HG02981 (cell line): ENCODE results near the gene CNTN1.
A peak's percentile ranks its signal among the peaks of the same experiment; 100 is the strongest.

Experiments
- ATAC-seq: cut with Tn5 transposase; IDR thresholded peaks from one replicate; pipeline ENCODE4 v1.9.1; 2021; ENCODE audit warnings: mild to moderate bottlenecking, moderate library complexity; ENCODE audit not compliant: unreplicated experiment

Gene CNTN1

GRCh38 chr12:40691913-40692764, at the start of gene CNTN1:
Gene CNTN1, plus strand, starts transcription at chr12:40692439.
- peak; percentile 81 for ATAC-seq

- no peak for ATAC-seq
Measured at GRCh38 chr12:40643506-40643905, 48.7 kb upstream of the CNTN1 start.

DNA sequence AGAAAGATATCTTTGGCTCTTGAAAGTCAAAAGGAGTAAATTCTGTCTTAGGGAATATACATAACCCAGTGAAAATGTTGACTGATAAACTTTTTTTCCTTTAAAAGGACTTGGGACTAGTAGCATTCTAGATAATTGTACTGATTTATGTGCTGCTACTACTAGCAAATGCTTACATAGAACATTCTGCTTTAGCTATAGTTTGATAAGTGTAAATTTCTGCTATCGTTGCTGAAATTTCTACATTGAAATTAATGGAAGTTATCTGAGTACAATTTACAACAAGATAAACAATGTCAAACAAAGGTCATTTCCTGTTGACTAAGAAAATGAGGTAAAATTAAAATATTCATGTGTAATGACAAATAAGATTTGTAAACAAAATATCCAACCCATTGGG, 48.3 kb upstream of the CNTN1 start:
- no peak for ATAC-seq

- ATAC-seq = no peak
Measured at GRCh38 chr12:40644708-40645107, 47.5 kb upstream of the CNTN1 start.

DNA sequence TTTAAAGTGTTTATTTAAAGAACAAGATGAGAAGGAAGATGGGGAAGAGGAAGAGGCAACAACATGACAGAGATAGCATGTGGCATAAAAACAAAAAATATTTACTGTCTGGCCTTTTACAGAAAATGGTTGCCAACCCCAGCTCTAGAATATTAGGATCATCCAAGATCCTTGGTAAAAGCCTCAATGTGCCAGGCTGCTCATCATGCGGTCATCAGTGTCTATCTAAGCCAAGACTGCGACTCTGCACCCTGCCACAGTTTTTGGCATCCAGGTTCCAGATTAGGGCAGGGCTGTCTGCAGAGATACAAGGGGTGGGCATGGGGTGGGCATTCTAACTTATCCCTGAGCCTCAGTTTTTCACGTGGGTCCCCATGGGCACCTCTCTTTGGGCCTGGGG, 46.9 kb upstream of the CNTN1 start:
- ATAC-seq = no peak

DNA sequence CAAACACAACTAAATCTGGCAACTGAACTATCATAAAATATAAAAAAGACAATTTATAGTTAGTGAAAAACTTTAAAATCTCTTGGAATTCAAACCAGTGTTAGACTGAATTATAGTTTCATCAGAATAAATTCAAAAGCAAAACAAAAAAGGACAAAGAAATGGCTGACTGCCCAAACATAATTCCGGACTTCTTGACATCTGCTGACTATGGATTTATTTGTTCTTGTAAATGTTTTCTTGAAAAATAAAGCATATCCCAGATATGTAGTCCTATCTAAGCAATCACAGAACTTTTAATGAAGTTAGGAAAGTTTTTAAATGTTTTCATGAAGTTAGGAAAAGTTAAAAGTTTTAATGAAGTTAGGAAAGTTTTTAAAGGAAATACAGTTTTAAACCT, 45.8 kb upstream of the CNTN1 start:
- no peak for ATAC-seq

- no peak for ATAC-seq
Measured at GRCh38 chr12:40646911-40647310, 45.3 kb upstream of the CNTN1 start.

GRCh38 chr12:40647651-40648050, 44.6 kb upstream of the CNTN1 start:
- ATAC-seq = no peak

- ATAC-seq = no peak
Measured at GRCh38 chr12:40648519-40648918, 43.7 kb upstream of the CNTN1 start.

DNA sequence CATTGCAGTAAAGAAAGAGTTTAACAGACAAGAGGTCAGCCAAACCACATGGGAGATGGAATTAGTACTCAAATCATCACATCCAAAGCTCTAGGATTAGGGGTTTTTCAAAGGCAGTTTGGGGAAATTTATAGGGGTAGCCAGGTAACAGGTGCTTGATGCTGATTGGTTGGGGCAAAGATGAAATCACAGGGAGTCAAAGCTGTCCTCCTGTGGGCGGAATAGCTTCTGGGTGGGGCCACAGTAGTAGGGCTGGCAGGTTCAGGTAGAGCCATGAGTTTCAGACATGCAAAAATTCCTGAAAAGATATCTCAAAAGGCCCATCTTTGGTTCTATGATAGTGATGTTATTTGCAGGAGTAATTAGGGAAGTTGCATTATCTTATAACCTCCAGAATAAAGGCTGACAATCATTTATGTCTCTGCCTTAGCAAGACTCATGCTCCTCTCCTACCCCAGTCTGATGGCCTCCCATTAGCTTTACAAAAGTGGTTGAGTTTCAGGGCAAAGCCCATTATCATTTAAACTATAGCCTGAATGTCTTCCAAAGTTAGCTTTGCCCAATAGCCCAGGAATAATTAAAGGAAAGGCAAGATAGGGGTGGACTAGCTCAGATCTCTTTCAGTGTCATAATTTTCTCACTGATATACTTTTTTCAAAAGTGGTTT, 42.1 kb upstream of the CNTN1 start:
- no peak for ATAC-seq

GRCh38 chr12:40655451-40655850, 36.8 kb upstream of the CNTN1 start:
- no peak for ATAC-seq

DNA sequence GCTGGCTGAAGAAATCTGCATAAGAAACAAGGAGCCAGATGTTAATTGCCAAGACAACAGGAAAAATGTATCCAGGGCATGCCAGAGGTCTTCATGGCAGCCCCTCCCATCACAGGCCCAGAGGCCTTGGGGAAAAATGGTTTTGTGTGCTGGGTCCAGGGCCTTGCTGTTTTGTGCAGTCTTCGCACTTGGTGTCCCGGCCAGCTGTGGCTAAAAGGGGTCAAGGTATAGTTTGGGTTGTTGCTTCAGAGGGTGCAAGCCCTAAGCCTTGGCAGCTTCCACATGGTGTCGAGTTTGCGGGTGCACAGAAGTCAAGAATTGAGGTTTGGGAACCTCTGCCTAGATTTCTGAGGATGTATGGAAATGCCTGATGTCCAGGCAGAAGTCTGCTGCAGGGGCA, 29.9 kb upstream of the CNTN1 start:
- no peak for ATAC-seq

- no peak for ATAC-seq
Measured at GRCh38 chr12:40663781-40664180, 28.5 kb upstream of the CNTN1 start.

DNA sequence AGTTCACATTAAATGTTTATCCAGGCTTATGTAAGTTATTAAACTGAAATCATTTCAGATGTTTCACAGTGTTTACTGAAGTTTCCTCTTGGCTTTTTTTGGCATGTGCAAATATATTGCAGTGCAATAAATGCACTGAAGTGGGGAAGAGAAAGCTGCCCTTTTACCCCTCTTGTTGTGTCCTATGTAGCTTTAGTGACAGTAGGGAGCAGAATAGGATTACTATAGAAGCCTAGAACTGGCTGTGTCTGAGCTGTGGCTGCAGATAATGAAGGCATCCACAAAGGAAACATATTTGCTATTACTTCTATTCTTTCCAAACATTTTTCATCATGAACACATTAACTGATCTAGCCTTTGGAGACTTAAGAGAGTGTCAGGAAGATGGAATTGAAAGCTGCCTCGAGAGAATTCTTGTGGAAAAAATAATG, 24.1 kb upstream of the CNTN1 start:
- ATAC-seq = no peak

- ATAC-seq = no peak
Measured at GRCh38 chr12:40672741-40673271, 19.4 kb upstream of the CNTN1 start.

GRCh38 chr12:40681148-40681547, 11.1 kb upstream of the CNTN1 start:
- no peak for ATAC-seq

- no peak for ATAC-seq
Measured at GRCh38 chr12:40684986-40685385, 7.3 kb upstream of the CNTN1 start.

- ATAC-seq = no peak
Measured at GRCh38 chr12:40688085-40688725, 4.0 kb upstream of the CNTN1 start.

- no peak for ATAC-seq
Measured at GRCh38 chr12:40689576-40689975, 2.7 kb upstream of the CNTN1 start.

DNA sequence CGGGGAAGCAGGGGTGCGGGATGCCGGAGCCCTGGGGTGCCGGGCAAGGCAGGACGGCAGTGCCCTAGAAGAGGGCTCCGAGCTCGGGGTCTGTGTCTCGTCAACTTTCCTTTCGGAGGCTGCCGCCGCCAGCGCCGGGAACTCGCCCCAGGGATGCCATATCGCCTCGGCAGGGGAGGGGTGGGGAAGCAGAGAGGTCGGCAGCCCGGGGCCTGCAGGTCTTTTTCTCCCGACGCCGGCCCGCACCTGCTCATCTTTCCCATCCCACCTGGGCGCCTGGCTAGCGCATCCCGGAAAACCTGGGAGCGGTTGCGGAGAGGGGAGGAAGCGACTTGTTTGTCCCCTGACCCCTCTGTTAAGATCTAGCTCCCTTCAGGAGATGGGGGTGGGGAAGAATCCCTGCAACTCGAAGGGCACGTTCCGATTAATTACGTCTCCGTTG, 547 bp downstream of the CNTN1 start:
- ATAC-seq = no peak

GRCh38 chr12:40693207-40693821, 1.1 kb downstream of the CNTN1 start:
- ATAC-seq = no peak
